NCI-H226 (cell line): ENCODE results near the gene SSTR3.
A peak's percentile ranks its signal among the peaks of the same experiment; 100 is the strongest.
"Not testable (repeated sequence)": the region's sequence is repeated elsewhere in the genome, so short reads cannot be mapped to it uniquely, and the experiment has no call there.

ENCODE experiments used
- DNase-seq: peaks from one replicate; pipeline ENCODE4 v3.0.0-alpha.2; 2015

SSTR3 gene

GRCh38 chr22:37241351-37242142 lies 29.3 kb upstream of the SSTR3 start:
- no peak for DNase-seq

- DNase-seq = no peak
Measured at GRCh38 chr22:37240941-37241320, 28.7 kb upstream of the SSTR3 start.

GRCh38 chr22:37240240-37240940 lies 28.1 kb upstream of the SSTR3 start:
- no peak for DNase-seq

GRCh38 chr22:37239336-37240239 lies 27.3 kb upstream of the SSTR3 start:
- no peak for DNase-seq

GRCh38 chr22:37237371-37238268 lies 25.3 kb upstream of the SSTR3 start:
- peak; percentile 9 for DNase-seq

- DNase-seq = no peak
Measured at GRCh38 chr22:37235897-37236607, 23.8 kb upstream of the SSTR3 start.

- DNase-seq = no peak
Measured at GRCh38 chr22:37234736-37235711, 22.7 kb upstream of the SSTR3 start.

- DNase-seq = no peak
Measured at GRCh38 chr22:37233751-37234631, 21.7 kb upstream of the SSTR3 start.

- DNase-seq = not testable (repeated sequence)
Measured at GRCh38 chr22:37233371-37233750, 21.1 kb upstream of the SSTR3 start.

GRCh38 chr22:37232140-37232998 lies 20.1 kb upstream of the SSTR3 start:
- no peak for DNase-seq

- no peak for DNase-seq
Measured at GRCh38 chr22:37231406-37232139, 19.3 kb upstream of the SSTR3 start.

GRCh38 chr22:37230673-37231405 lies 18.6 kb upstream of the SSTR3 start:
- DNase-seq = no peak

- DNase-seq = no peak
Measured at GRCh38 chr22:37229805-37230672, 17.8 kb upstream of the SSTR3 start.

- DNase-seq = peak; percentile 25
Measured at GRCh38 chr22:37229012-37229804, 16.9 kb upstream of the SSTR3 start.
